HG03139 (cell line): ENCODE data around the gene MYO1G.
A peak's percentile ranks its signal among the peaks of the same experiment; 100 is the strongest.
"Not testable (repeated sequence)": the region's sequence is repeated elsewhere in the genome, so short reads cannot be mapped to it uniquely, and the experiment has no call there.

Experiments used
- ATAC-seq: cut with Tn5 transposase; IDR thresholded peaks from one replicate; pipeline ENCODE4 v1.9.1; 2021; ENCODE audit not compliant: unreplicated experiment

Gene MYO1G

DNA sequence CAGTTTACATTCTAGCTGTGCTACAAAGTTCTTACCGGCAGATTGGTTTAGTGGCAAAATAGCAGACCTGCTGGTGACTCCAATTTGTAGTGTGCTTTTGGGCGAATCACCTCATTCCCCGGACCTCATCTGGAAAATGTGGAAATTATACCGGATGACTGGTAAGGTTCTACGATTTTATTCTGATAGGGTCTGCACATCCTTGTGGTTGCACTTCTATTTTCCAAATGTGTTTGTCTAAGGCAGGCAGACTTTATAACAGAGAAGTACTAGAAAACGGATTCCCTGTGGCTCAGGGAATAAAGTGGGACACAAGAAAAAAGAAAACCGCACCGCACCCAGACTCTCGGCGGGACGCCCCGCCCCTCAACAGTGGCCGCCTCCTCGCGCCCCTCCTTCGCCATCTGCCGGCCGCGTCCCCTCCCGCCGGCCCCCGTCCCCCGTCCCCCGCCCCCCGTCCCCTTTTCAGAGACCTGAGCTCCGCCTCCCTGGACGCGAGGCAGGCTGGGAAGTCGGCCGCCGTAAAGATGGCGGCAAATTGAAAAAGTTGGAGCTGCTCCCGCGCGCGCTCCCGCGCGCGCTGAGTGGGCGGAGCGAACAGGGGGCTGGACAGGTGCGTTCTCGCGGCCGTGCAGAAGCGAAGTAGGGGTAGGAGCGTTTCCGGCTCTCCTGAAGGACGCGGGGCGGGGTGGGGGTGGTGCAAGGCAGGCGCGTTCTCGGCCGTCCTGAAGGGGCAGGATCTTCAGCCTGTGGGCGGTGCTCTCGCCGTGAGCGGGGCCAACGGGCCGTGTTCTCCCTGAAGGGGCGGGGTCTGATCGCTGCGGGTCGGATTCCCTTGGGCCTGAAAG is 20.7 kb upstream of the MYO1G start:
- peak; percentile 67 for ATAC-seq

DNA sequence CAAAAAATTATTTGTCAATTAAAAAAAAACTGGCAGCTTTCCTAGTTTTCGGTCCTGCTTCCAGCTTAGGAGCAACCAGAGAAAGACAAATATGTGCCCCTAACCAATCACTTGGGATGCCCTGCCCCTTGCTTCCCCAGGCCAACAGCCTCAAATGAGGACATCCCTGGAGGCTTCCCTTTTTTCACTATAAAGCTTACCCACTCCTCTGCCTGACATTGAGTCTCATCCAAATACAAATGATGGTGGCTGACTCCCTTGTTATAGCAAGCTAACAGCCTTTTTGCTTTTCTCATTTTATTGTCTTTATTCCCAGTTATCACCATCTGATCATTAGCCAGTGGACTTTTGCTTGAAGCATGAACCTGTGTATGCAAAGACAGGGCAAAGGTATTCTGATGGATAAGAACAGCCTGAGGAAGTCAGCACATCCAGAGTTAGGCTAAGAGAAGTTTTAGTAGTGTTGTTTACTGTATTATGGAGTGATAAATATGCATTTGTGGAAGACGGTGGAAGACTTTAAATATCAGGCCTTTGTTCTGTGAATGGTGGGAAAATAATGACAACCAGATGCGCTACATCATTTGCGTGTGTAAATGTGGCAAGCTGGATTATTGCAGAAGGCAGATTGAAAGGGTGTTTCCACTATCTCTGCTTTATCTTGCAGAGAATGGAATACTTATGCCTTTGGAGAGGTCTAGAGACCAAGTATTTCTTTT is 19.5 kb upstream of the MYO1G start:
- ATAC-seq, result no peak

DNA sequence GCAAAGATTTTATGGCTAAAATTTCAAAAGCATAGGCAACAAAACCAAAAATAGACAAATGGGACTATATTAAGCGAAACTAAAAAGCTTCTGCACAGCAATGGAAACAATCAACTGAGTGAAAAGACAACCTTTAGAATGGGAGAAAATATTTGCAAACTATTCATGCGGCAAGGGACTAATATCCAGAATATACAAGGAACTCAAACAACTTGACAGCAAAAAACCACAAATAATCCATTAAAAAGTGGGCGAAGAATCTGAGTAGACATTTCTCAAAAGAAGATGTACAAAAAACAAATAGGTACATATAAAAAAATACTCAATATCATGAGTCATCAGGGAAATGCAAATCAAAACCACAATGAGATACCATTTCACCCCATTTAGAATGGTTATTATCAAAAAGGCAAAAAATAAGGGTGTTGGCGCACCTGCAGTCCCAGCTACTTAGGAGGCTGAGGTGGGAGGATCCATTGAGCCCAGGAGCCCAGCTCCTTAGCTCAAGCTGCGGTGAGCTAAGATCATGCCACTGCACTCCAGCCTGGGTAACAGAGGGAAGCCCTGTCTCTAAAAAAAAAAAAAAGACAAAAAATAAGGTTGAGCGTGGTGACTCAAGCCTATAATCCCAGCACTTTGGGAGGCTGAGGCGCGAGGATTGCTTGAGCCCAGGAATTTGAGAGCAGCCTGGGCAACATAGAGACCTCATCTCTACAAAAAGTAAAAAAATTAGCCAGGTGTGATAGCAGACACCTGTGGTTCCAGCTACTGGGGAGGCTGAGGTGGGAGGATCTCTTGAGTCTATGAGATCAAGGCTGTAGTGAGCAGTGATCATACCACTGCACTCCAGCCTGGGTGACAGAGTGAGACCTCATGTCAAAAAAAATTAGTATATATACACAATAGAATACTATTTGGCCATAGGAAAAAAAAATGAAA is 17.0 kb upstream of the MYO1G start:
- ATAC-seq, result no peak

DNA sequence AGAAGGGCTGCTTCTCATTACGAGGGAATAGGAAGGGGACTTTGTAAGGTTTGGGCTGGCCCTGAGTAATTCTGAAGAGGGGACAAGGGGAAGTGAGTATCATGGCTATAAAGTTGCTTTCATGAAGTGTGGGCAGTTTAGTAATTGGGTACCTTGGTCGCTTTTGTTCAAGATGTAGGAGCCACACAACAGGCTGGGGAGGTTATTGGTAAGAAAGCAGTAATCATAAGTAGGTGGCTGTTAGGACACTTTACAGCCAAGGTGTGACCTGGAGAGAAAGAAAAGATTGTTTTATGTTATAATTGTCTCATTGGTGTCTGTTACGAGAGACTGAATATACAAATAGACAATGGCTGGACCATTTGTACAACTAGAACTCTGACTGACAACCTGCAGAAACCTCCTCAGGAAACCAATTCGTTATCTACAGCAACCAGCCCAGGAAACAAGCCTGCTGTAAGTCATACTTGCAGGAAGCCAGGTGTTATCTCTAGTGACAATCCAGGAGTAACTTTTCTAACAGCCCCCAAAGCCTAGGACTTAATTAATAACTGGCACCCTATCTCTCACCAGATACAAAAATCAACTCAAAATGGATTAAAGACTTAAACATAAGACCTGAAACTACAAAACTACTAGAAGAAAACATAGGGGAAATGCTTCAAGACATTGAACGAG is 16.2 kb upstream of the MYO1G start:
- ATAC-seq, result no peak

DNA sequence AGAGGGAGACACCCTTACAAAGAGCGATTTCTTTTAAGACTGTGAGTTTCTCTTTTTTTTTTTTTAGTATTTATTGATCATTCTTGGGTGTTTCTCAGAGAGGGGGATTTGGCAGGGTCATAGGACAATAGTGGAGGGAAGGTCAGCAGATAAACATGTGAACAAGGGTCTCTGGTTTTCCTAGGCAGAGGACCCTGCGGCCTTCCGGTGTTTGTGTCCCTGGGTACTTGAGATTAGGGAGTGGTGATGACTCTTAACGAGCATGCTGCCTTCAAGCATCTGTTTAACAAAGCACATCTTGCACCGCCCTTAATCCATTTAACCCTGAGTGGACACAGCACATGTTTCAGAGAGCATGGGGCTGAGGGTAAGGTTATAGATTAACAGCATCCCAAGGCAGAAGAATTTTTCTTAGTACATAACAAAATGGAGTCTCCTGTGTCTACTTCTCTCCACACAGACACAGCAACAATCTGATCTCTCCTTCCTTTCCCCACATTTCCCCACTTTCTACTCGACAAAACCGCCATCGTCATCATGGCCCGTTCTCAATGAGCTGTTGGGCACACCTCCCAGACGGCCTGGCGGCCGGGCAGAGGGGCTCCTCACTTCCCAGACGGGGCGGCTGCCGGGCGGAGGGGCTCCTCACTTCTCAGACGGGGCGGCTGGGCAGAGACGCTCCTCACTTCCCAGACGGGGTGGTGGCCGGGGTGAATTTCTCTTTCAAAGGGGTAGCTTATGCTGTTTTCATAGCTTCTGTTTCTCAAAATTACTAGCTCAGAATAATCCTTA is 13.4 kb upstream of the MYO1G start:
- not testable (repeated sequence) for ATAC-seq

DNA sequence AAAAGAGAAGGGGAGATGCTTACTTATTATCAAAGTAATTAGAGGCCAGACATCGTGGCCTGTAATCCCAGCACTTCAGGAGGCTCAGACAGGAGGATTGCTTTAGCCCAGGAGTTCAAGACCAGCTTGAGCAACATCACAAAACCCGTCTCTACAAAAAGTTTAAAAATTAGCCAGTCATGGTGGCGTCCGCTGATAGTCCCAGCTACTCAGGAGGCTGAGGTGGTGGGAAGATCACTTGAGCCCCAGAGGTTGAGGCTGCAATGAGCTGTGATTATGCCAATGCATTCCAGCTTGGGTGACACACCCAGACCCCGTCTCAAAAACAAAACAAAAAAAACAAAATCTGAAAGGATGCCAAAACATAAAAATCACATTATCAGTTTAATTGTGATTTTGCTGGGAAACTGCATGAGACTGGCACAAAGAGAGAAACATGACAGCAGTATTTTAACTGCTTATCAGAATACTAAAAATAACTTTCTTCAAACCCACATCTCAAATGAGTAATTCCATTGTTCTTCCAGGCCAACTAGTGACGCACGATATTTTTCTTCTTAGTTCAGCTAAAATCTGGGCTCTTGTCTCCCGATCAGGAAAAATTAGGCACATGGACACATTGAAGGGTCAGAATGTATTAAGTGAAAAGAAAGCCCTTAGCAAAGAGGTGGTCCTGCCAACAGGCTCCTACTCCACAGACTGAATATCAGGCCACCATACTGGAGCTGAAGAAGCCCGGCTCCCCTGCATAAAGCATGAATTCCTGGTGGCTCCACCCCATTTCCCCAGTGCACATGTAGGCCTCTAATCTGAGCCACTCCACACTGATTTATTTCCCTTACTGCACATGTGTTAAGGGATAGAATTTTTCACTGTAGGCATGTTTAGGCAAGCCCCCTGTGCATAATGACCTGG is 11.6 kb upstream of the MYO1G start:
- ATAC-seq, result no peak

DNA sequence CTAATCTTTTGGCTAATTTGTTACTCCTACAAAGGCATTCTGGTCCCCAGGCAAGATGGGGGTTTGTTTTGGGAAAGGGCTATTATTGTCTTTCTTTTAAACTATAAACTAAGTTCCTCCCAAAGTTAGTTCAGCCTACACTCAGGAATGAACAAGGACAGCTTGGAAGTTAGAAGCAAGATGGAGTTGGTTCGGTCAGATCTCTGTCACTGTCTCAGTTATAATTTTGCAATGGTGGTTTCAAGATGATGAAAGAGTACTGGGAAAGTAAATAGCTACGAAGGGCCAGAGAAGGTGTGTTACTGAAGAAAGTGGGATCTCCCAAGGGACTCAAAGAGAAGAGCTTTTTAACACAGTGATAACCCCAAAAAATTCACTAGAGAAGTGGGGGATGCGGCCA is 10.3 kb upstream of the MYO1G start:
- no peak for ATAC-seq

DNA sequence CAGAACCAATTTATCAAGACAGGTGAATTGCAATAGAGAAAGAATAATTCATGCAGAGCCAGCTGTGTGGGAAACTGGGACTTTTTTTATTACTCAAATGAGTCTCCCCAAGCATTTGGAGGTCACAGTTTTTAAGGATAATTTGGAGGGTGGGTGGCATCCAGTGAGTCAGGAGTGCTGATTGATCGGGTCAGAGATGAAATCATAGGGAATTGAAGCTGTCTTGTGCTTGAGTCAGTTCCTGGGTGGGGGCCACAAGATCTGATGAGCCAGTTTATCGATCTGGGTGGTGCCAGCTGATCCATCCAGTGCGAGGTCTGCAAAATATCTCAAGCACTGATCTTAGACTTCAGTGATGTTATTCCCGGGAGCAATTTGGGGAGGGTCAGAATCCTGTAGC is 9.9 kb upstream of the MYO1G start:
- no peak for ATAC-seq

DNA sequence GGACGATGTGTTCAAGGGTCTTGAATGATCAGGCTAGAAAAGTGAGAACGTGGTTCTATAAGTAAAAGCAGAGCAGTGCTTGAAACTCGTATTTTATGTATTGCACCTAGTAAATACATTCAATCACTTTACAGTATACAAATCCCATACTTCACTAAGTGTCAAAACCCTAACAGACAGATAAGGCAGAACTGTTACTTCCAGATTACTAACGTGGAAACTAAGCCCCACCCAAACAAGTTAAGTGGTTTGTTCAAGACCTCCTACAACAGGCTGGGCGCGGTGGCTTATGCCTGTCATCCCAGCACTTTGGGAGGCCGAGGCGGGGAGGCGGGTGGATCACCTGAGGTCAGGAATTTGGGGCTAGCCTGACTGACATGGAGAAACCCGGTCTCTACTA is 9.2 kb upstream of the MYO1G start:
- ATAC-seq, result no peak

DNA sequence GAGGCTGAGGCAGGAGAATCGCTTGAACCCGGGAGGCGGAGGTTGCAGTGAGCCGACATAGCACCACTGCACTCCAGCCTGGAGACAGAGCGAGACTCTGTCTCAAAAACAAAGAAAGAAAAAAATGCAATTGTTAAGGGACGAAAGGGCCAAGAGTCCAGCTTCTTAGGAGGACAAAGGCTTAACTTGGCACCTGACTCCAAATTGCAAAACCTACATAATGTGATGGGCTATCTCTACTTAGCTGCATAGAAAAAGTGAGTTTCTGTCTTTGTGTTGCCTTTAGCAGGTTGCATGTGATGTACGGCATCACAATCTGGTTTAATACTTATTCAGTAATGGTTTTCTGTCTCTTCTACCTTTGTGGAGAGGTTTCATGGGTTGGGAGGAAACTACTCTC is 8.6 kb upstream of the MYO1G start:
- no peak for ATAC-seq

DNA sequence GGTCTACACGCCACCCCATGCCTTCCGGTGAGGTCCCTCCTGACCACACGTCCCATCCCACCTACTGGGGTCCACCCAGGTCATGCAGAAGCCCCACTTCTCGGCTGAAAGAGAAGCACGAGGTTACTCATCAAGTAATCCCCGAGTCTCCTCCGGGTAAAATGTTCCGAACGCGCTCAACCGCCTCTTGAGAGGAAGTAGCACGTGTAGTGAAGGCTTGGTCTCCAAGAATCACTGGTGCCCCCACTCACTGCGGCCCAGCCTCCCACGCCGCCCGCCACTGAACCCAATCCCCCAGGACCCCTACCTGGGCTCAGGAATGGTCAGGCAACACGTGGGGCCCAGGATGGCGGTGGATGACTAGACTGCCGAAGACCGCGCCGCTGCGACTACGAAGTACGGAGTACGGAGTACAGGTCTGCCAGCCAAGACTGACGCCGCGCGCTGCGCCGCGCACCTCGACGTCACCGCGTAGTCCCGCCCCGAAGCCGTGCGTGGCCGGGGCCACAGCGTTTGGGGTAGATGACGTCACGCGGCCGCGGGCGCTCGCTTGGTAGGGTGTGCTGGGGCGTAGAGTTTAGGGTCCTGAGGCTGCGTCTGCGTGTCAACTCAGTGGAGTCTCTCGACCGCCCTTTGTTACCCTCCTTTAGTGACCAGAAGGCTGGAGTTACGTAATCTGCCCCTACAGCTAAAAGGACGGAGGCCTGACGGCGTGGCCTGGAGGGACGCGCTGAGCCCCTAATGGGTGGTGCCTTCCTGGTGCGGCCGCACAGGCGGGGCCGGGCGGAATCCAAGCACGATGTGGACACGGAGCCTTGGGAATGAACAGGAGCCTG is 7.6 kb upstream of the MYO1G start:
- ATAC-seq, result peak; percentile 91

DNA sequence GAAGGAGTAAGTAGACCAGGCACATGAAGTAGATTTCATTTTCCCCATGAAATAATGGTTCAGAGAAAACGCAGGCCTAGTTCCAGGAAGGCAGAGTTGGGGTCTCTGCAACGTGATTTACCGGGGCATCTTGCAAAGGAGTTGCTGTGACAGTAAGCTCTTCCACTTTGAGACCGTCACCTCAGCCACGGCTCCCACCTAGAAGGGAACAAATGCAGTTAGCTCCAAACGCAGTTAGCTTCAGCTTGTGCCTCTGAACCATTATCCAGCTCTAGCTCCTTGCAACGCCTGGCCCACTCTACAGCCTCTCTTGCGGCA is 7.0 kb upstream of the MYO1G start:
- peak; percentile 18 for ATAC-seq

DNA sequence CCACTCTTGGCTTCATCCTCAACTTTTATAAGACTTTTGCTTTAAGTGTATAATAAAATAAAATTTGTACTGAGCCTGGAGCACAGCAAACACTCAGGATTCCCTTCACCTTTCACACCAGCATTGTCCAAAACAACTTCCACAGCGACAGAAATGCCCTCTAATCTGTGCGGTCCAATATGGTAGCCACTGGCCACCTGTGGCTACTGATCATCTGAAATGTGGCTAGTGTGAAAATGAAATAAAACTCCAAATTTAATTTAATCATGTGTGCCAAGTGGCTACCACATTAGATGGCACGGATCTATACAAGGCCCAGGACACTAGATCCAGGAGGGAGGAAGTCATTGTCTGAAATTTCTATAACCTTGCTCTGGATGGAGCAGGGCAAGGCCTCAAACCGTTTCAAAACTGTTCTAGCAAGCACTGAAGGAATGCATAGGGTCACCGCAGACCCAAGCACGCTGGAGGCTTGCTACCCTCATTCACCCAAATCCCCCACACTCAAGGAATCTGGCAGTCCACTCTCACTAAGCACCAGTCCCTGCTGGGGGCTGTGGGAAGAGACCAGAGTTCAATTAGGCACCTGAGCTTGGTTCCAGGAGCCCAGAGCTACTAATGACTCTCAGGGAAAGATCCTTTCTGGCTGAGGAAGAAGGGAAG is 6.3 kb upstream of the MYO1G start:
- ATAC-seq, result no peak

DNA sequence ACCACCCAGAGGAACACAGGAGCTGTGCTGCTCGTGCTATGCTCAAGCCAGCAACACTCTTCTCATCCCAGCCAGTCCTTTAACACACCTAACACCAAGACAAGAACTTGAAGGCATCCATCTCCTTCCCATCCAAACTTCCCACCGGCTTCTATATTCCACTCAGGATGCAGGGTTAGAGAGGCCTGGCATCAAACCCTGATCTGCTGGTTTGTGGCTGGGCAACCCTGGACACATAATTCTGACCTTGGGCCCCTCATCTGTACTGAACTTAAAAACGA is 5.6 kb upstream of the MYO1G start:
- ATAC-seq, result no peak

DNA sequence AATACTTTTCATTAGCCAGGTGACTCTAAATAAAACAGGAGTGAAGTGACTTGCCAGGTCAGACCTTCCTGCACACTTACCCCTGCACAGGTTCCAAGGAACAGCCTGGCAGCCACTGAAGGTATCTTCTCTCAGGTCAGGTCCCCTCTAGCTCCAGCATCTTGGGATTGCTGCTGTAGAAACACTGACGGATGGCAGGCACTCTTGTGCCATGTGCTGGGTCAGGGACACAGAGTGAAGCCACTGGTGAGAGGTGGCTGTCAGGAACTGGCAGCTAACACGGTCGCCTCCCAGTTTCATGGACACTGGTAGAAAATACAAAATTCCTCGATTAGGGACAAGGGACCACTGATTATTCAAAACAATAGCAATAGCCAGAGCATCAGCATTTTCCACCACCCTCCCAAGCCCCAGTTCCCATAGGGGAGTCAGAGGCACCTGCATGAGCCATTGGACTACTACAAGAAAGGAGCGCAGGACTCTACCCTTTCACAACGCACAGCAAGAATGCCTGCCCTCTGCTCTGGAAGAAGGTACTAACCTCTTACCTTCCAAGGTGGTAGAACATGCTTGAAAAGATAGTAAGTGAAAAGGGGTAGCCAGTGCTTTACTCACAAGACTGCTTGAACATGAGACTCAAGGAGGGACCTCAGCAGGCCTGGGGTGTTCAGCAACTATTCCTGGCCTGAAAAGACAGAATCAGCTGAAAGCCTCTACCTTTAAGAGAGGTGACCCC is 5.1 kb upstream of the MYO1G start:
- ATAC-seq, result no peak

DNA sequence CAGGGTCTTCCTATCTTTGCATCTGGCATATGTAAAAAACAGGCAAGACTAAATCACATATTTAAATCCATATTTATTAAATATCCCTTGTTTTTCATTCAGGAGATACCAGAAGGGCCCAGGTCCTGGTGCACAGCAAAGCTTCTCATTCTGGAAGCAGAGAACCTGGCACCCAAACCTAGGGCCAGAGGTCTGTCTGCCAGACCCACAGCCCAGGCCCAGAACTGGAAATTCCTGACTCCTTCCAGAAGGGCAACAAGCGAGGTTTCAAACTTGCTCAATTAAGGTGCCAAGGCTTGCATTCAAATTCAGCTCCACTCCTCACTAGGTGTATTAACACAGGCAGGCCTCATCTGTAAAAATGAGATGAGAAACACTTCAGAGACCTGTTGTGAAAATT is 4.2 kb upstream of the MYO1G start:
- no peak for ATAC-seq

DNA sequence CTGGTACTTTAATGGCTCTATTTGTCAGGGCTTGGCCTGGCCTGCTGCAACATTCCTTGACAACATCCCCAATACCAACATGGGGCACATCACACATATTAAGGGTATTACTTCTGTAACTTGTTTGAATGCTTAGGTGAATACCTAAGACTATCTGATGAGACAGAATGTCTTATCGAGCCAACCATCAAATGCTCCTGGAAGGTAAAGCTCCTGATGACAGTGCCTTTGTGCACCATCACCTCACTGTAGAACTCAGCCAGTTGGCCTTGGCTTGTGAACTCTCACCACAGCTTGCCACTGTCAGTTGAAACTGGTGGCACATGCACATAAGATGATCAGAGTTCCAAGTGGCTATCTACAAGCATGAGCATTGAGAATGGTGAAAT is 3.7 kb upstream of the MYO1G start:
- ATAC-seq, result no peak
